Pons (tissue), 1 donor: Measurements from ENCODE around the gene PLPP6.

ENCODE experiments used
- DNase-seq: peaks from one replicate; pipeline ENCODE4 v3.0.0-alpha.2; 2016; ENCODE audit warnings: low spot score

The PLPP6 gene

DNA sequence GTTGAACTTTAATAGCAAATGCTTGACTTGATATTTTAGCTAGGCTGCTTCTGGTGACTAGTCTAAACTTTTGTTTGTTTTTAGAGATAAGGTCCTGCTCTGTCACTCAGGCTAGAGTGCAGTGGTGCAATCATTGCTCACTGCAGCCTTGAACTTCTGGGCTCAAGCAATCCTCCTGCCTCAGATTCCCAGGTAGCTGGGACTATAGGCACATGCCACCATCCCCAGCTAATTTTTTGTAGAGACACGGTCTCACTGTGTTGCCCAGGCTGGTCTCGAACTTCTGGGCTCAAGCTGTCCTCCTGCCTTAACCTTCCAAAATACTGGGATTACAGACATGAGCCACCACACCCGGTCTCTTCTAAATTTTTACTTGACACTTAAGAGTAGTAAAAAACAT, 38.0 kb downstream of the PLPP6 start:
- DNase-seq = no peak

DNA sequence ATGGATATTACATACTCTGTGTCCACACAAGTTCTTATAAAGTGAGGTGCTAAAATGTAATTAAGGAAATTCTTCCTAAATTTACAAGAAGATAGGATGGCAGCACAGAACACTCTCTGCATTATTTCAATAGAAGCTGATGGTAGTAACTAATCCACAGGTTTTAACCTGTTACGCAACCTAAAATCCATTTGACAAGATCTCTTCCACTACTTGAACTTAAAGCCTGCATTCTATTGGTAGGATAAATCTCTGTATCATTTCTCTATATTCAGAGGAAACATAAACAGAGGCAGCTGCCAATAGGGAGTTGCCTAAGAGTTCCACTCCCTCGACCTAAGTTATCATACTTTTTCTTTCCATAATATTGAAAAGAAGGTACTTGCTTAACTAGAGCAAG, 38.8 kb downstream of the PLPP6 start:
- DNase-seq = no peak

DNA sequence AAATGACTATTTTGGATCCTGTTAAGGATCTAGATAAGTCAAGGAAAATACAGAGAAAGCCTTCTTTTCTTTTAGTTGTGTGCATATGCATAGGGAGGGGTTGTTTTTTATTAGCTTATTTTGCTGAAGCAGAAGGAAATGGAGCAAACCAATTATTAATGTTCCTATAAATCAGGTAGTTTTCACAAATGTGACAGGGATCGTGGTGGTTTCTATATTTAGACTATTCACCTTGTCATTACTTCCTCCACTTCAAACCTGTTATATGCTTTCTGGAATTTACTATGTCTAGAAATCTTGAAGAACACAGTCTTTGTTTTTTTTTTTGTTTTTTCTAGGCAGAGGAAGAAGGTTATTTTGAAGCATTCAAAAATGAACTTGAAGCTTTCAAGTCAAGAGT, 39.4 kb downstream of the PLPP6 start:
- DNase-seq = no peak

DNA sequence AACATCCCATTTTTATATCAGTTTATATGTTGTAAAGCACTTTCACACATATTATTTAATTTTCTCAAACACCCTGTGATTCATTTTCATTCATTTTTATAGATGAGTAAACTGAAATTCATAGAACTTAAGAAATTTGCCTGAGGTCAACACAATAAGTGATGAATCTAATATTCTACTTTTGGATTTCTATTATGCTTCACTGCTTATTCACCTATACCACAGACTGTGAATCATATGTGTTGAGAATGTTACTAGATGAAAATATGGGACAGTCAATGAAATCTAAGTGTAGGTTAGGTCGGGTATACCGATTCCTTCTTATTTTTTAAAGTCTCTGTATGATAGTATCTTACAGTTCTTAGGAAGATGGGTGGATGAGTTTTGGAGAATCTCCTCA, 42.0 kb downstream of the PLPP6 start:
- DNase-seq = no peak

DNA sequence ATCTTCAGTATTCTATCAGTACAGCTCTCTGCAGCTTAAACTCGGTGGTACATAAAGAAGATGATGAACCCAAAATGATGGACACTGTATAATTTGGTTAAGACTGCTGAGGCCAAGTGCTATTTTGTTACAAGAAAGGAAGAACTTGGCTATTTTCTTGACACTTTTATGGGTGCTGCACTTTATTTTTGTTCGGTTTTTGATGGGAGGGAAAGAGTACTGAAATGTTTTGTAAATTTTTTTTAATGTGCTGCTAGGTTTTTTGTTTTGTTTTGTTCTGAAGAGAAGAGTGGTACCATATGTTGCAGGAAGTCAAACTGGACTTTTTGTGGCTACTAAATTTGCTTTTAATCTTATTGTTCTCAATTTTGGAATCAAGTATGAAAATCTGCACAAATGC, 43.9 kb downstream of the PLPP6 start:
- DNase-seq = no peak

DNA sequence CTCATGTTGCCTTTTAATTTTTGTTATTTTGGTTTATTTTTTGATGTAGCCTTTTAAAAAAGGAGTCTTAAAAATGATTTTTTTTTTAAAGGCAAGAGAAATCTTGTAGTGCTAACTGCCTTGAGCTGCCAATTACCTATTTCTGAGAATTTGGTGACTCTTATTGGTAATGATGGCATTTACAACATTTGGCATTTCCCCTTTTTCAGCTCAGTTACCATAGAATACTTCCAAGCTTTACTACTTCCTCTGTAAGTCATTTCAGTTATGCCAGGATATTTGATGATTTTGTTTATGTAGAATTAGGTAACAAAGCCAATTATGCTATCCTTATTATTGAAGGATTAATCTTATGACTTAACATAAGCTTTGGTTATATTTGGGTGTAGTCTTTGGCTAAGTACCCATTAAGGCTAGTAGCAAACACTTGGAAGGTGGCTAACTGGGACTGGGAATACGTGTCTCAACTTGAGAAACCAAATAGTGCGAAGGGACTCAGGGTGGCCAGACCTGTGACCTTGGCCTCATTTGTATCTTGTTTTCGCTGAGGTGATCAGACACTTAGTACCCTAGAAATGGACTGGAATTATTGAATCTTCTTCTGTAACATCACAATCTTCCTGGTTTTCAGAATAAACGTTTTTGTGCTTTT, 45.0 kb downstream of the PLPP6 start:
- DNase-seq = no peak

DNA sequence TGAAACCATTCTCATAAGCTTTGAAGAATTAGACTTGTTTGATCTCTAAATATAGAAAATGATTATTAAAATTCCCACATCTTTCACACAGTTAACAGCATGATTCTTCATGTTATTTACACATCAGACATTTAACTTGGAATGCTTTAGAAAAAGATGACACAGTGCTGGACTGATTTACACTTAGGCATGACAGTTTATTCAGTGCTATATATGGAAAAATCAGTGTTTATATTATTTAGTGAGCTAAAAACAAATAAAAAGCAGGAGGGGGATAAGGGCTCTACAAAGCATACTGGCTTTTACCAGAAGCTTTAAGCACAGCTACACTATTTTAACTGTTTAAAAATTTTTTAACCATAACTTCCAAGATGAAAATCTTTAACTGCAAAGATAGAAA, 47.3 kb downstream of the PLPP6 start:
- no peak for DNase-seq

DNA sequence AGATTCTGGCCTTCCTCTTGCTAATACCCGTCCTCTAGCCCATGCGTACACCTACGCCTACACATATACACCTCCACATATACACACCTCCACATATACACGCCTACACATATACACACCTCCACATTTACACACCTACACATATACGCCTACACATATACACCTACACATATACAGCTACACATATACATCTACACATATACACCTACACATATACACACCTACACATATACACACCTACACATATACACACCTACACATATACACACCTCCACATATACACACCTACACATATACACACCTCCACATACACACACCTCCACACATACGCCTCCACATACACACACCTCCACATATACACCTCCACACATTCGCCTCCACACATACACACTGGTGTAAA, 51.8 kb downstream of the PLPP6 start:
- DNase-seq = no peak

DNA sequence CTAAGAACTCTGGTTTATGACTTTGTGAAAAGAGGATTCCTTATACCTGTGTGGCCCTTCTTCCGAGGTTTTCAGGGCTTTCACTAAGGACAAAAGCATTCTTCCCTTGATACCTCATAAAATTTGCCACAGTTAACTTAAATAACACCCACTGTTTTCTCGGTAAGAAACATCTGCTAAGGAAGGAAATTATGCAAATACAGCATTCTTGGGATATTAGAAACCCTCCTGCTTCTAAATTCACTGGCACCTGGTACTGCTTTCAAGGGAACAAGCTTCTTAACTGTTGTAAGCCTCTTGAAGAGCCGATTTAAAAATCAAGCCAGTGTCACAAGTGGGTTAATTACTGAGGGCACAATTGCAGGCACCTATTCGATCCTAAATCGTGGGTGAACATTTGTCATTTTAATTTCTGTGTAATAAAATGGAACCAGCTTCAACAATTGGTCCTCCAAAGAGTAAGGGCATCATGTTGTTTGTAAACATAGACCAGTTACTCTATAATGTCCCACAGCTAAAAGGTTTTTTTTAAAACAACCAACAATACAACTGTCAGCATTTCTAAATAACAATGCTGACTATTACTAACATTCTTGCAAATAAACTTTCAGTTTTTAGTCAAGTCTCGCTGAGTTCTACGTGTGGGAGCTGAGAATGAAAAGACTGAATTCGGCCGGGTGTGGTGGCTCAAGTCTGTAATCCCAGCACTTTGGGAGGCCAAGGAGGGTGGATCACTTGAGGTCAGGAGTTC, 52.3 kb downstream of the PLPP6 start:
- DNase-seq = no peak
